T-helper 17 cell (primary cell): Measurements from ENCODE around the gene CDNF. TPM values are rescaled to one million over a fixed set of nuclear protein-coding genes. Genes with fewer than 3 reads are reported as not detected.

ENCODE experiments used
- ATAC-seq: fragments of 150-1000 bp; cut with Tn5 transposase; 2 replicates; pipeline ENCODE4 v1.10.0; 2021; ENCODE audit warnings: mild to moderate bottlenecking, moderate library complexity
- DNase-seq, 3 donors: peaks; one replicate each; pipeline versions ENCODE4 v3.0.0 to v3.0.0-alpha.2; 2020 to 2021
- H3K9me3 ChIP-seq: one replicate; pipeline ENCODE4 v1.7.0; 2013; ENCODE audit warnings: low read length, mild to moderate bottlenecking; ENCODE audit not compliant: control insufficient read depth, poor library complexity, severe bottlenecking
- H3K27ac Mint-ChIP-seq: one replicate; pipeline ENCODE4 v1.8.0; 2022; ENCODE audit warnings: mild to moderate bottlenecking, moderate library complexity, mixed read lengths
- H3K27me3 Mint-ChIP-seq: one replicate; pipeline ENCODE4 v1.8.0; 2022; ENCODE audit warnings: mixed read lengths
- H3K36me3 Mint-ChIP-seq: one replicate; pipeline ENCODE4 v1.8.0; 2022; ENCODE audit warnings: low read depth, mixed read lengths
- H3K4me1 Mint-ChIP-seq: one replicate; pipeline ENCODE4 v1.8.0; 2022; ENCODE audit warnings: mild to moderate bottlenecking, mixed read lengths
- H3K4me3 Mint-ChIP-seq: one replicate; pipeline ENCODE4 v1.8.0; 2022; ENCODE audit warnings: mild to moderate bottlenecking, moderate library complexity, mixed read lengths
- total RNA-seq, 4 donors: library from RNA in 2 of 4; stranded (reverse) in 2 of 4; gene quantifications; one replicate each; pipeline ENCODE4 v1.2.3 and lab custom pipeline; 2022 to 2026

The CDNF gene
- total RNA-seq, 2 donors from 2014 or later: 0.62 to 3.2 TPM

DNA sequence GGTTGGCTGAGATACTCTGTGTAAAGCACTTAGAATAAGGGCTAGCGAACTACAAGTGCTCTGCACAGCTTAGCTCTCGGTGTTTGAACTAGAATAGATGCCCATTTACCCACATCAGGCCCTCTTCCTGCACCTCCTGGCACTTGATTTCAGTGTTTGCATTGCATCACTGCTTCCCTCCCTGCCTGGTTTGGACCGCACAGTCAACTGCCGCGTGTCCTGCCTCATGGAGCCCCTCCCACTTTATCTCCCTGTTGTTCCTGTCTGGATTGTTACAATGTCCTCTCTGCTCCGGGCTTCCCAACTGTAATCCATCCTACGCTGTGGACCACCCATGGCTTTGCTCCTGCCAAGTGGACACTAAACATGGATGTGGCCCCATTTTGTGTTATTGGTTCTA lies 65.4 kb downstream of the CDNF start:
- H3K27ac Mint-ChIP-seq: no peak overlapping the region
- ATAC-seq (no peak), DNase-seq (no peak)
- H3K9me3 ChIP-seq: no peaks in the 10 kb centered on the region
- no peaks in the 10 kb centered on the region for H3K36me3 Mint-ChIP-seq
- no peaks in the 10 kb centered on the region for H3K4me1 Mint-ChIP-seq
- peaks cover 17% of the 10 kb centered on the region for H3K27me3 Mint-ChIP-seq
- no peak overlapping the region for H3K4me3 Mint-ChIP-seq

DNA sequence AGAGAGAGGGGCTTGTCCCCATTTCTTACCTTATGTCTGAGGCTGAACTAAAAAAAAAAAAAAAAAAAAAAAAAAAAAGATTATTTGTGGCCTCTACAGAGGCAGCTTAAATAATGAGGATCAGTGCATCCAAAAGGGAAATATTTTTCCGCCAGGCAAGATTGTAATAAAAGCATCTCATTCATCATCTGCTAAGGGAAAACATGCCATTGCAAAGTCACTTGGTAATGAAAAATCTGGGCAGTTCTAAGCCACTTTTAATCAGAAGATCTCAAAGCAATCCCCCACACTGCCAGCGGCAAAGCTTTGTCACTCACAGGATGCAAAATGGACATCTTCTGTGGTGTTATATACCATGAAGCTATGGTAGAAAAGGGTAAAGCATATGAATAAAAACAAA lies 66.9 kb downstream of the CDNF start:
- ATAC-seq (no peak), DNase-seq (no peak)
- Mint-ChIP-seq H3K4me1 (no peaks in the 10 kb centered on the region), H3K27me3 (peaks cover 17% of the 10 kb centered on the region), H3K27ac (no peak overlapping the region), H3K4me3 (no peak overlapping the region), H3K36me3 (no peaks in the 10 kb centered on the region)
- H3K9me3 ChIP-seq: no peaks in the 10 kb centered on the region

Other genes starting within 250 kb of the CDNF start
- gene FAM107B, start 63.1 kb downstream of the CDNF start, total RNA-seq: 100 to 1,000 TPM; 258 to 399 TPM
- gene HSPA14, start 269 bp upstream of the CDNF start, total RNA-seq: 10 to 100 TPM; 22.5 to 24.7 TPM
- 10 to 100 TPM; 22.2 to 23.2 TPM for gene MSANTD7, start 269 bp upstream of the CDNF start, total RNA-seq
- gene SUV39H2, start 40.8 kb upstream of the CDNF start, total RNA-seq: 1 to 10 TPM; 3.3 to 3.7 TPM
- 10 to 100 TPM; 12.8 to 15.3 TPM for gene DCLRE1C, start 116.1 kb upstream of the CDNF start, total RNA-seq
- not detected for gene MEIG1, start 121.4 kb upstream of the CDNF start, total RNA-seq
- gene OLAH, start 205.9 kb upstream of the CDNF start, total RNA-seq: 1 to 10 TPM in 1 of 2 donors, not detected in 1; 3.8 TPM